Epithelial cell of prostate (primary cell): ENCODE data around the gene ZNF22.

ENCODE experiments used
- DNase-seq: peaks from one replicate; pipeline ENCODE4 v3.0.0-alpha.2; 2011; ENCODE audit warnings: low read depth, low spot score
- H3K27ac ChIP-seq: fragments of 450-650 bp; 2 replicates; pipeline ENCODE4 v1.5.1; 2017; ENCODE audit warnings: mild to moderate bottlenecking

The ZNF22 gene

DNA sequence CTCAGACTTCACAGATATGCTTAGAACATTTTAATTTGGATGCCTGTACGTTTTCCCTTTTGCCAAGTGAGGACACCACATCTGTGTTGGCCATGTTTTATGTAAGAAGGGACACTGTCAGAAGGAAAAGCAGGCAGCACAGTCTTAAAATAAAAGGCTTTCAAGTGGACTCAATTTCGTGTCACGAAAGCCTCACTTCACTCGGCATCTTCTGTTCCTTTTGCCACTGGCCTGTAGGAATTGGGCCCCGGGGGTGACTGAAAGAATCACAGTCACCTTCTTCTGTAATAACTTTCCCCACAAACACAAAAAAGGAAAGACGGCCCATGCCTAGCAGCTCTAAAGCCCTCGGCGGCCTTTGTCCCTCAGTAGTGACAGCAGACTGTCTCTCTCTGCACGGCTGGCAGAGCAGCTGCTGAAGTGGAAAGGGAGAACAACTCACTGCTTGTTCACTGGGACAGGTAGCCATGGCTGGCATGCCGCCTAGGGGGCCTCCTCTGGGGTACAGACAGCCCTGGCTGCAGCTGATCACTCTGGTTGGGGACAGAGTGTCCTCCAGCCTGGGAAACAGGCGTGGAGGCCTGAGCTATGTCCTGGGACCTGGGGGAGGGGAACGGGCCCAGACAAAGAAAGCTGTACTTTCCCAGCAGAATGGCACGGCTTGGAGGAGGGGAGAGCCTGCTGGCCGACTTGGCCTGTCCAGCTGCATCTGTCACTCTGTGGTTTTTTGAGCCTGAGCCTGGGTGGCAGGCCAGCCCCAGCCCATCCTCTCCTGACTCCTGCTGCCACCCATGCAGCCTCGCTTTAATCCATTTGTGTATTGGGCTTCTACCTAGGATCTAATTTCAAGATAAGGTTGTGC, 36.7 kb upstream of the ZNF22 start:
- DNase-seq, result no peak

DNA sequence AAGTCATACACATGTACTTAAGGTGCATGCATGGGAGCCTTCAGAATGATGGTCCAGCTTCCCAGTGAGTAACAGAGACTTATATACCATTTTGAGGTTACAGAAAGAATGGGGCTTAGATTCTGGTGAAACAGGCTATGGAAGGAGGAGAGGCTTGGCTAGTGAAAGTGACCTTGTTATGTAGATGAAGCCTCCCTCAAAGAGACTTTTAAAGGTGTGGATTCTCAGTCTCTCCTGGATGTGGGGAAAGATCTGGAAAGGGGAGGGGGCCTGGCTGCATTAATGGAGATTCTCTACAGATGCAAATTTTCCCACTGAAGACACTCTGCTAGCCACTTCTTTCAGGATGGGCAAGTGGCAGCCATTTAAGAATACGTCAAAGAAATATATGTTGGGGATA, 35.6 kb upstream of the ZNF22 start:
- DNase-seq, result no peak

More for the DNA sequence above, 36.7 kb upstream of the ZNF22 start:
- H3K27ac ChIP-seq, result no peak overlapping the region

DNA sequence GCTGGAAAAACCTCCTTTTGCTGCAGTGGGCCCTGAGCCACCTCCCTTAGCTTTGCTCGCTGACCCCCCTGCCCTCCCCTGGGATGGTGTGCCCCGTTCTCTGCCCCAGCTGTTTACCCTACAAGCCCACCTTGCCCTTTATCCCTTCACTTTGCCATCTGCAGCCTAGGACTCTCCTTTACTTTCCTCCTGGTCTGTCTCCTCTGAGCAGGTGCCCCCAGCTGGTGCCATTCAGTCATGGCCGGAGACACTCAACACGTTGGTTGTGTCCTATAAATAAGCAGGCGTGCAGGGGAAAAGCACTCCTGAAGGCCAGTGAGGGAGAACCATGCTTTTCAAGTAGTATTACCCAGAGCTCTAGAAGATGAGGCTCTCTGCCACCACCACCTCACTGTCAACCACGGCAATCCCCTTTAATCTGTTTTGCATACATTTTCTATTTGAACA, 35.0 kb upstream of the ZNF22 start:
- no peak overlapping the region for H3K27ac ChIP-seq
- DNase-seq, result no peak

More for the DNA sequence above, 35.6 kb upstream of the ZNF22 start:
- H3K27ac ChIP-seq, result no peak overlapping the region

DNA sequence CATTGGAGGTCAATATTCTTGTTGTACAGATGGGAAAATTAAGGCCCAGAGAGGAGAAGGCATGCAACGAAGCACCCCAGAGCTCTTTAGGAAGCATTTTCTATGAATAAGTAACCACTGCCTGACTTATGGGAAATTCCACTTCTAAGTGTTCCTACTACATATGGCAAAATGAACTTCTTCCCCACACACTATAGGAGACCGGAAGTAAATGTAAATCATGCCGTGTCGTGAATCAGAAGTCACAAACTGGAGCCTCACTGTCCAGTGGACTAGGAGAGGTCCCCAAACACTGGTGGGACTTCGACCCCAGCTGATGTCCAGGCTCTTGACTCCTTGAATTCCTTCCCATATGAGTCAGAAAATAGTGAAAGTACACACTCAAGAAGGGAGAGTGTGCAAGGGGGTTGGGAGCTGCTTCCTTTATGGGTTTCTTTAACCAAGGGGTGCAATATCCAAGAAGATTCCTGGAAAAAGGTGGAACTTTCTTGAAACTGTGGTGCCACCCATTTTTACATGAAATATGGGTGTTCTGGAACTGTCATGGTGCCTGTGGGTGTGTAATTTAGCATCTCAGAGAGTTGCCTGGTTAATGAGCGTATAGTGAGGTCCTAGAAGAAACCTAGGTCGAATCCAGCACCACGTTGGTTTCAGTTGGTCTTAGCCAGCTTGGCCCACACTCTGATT, 34.5 kb upstream of the ZNF22 start:
- DNase-seq, result no peak

DNA sequence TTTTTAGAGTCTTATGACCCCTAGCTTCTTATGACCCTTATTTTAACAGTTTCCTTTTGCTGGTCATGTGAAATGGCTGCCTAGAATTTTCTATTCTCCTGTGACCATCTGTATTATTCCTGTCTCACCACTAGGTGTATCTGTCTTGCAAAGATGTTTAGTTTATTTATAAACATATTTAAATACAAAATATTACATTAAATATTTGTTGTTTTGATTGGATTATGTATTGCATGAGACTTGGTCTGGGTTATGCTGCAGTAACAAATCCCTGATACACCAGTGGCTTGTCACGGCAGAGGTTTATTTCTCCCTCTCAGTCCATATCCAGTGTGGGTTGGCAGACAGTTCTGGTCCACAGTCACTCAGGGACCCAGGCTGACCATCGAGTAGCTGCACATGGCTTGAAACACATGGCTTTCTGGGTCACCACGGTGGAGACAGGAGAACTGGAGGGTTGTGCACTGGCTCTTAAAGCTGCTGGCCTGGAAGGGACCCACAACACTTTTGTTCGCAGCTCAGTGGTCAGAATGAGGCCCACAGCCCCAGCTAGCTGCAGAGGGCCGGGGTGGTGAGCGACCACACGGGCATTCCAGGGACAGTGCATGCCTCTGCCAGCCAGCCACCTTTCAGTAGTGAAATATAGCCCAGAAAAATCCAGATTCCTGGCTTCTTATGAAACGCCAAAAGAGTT, 33.8 kb upstream of the ZNF22 start:
- H3K27ac ChIP-seq, result no peak overlapping the region

More for the DNA sequence above, 34.5 kb upstream of the ZNF22 start:
- H3K27ac ChIP-seq, result no peak overlapping the region

DNA sequence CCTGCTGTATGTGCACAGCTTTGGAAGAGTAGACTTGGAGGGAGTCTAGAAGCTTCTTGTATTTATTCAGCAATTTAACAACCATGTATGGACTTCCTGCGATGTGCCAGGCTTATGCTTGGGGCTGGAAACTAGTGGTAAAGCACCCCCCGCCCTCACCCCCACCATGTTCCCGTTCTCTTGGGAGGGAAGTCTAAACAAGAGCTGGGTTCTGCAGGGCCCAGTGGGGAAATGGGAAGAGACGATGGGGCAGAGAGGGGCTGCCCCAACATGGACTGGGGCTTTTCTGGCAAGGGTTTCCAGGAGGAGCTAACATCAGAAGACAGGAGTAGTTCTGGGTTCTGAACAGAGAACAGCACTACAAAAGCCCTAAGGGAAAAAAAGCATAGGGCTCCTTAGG, 33.1 kb upstream of the ZNF22 start:
- no peak overlapping the region for H3K27ac ChIP-seq
- DNase-seq, result no peak

More for the DNA sequence above, 33.8 kb upstream of the ZNF22 start:
- no peak for DNase-seq

DNA sequence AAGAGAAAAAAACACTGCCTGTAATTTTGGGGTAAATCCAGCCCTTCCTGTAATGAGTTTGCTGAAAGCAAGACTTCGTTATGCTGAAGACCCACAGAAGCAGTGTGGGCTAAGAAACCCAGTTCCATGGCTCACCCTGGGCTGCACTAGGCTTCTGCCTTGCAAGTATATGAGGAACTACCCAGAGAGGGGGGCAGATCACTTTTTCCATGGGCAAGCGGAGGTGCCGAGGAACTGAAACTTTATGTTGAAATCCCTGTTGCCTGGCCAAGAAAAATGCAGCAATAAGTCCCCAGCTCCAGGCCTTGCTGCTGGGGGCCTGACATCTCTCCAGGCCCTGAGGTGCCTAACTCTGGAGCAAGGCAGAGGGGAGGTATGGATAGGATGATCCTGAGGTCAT, 32.6 kb upstream of the ZNF22 start:
- no peak for DNase-seq
- no peak overlapping the region for H3K27ac ChIP-seq

DNA sequence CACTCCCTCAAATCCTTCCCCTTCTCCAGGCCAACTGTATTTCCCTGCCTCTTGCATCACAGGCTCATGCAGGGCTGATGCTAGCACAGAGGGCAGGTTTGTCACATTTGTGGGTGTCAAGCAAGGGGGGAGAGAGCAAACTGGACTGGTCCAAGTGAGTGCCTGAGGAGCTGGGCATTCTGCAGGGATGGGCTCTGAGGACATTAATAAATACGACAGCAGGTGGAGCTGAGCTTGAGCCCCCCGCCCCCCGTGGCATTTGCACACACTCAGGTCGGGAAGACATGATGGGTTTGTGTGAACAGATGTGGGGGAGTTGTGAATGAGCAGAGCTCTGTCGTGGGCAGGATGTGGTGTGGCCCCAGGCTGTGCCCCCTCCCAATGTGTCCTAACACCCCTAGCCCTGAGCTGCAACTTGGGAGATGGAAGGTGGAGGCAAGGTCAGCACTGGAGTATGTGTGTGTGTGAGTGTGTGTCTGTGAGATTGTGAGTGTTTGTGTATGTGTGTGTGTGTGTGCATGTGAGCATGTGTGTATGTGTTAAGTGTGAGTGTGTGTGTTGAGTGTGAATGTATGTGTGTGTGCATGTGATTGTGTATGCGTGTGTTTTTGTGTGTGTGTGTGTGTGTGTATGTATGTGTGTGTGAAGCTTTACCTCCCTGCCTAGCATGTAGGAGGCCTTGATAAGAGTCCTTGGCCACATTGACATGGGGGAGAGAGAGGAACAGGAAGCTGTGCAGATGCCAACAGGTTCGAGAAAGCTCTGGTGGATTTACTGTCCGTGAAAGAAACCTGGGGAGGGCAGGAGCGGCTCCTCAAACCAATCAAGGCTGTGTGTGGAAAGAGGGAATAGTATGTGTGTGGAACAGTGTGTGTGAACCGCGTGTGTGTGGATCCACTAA, 32.0 kb upstream of the ZNF22 start:
- no peak for DNase-seq
- H3K27ac ChIP-seq, result no peak overlapping the region

DNA sequence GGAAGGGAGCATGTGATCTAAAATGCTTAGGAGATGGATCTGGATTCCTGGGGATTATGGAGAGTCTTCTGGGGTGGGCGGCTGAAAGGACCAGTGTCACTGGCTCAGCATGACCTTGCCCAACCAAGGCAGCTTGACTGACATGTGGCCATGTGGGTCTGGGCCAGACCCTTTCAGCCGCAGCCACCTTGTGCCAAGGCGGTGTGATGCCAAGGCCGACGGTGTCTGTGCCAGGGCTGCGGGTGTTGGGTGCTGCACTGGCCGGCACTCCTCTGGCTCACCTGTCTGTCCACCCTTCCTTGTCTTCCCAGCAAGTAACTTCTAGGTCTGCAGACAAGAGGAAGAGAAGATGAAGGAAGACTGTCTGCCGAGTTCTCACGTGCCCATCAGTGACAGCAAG, 30.9 kb upstream of the ZNF22 start:
- H3K27ac ChIP-seq, result no peak overlapping the region
- no peak for DNase-seq

DNA sequence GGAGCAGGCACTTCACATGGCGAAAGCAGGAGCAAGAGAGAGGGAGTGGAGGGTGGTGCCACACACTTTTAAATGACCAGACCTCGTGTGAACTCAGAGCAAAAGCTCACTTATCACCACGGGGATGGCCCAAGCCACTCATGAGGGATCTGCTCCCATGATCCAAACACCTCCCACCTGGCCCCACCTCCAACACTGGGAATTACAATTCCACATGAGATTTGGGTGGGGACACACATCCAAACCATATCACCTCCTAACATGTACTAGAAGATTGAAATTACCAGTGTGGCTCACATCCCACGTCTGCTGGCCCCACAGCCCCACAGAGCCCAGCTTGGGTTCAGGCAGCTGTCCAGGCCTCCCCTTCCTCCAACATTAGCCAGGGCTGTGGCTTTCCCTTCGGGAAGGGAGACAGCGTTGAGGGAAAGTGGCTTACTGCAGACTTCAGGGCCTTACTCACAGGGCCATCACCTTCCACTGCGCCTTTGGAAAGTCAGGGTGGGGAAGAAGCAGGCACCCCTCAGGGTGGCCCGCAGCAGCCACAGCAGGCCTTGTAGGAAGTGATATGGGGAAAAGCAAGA, 29.8 kb upstream of the ZNF22 start:
- H3K27ac ChIP-seq, result no peak overlapping the region

DNA sequence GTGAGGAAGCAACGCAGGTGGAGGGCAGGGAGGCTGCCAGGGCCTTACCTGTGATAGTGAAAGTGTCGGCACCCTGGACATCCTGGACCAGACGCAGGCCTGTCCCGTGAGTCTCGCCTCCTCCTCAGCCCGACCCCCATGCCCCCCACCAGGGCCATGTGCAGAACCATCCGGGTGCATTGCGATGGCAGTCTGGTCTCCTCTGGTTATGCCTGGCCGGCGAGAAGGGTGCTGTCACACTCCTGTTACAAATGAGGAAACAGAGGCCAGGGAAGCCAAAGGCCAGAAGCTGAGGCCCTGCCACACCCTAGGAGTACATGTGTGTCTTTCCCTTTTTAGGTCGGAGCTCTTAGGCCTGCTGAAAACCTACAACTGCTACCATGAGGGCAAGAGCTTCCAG, 29.3 kb upstream of the ZNF22 start:
- no peak overlapping the region for H3K27ac ChIP-seq

More for the DNA sequence above, 29.8 kb upstream of the ZNF22 start:
- DNase-seq, result no peak

DNA sequence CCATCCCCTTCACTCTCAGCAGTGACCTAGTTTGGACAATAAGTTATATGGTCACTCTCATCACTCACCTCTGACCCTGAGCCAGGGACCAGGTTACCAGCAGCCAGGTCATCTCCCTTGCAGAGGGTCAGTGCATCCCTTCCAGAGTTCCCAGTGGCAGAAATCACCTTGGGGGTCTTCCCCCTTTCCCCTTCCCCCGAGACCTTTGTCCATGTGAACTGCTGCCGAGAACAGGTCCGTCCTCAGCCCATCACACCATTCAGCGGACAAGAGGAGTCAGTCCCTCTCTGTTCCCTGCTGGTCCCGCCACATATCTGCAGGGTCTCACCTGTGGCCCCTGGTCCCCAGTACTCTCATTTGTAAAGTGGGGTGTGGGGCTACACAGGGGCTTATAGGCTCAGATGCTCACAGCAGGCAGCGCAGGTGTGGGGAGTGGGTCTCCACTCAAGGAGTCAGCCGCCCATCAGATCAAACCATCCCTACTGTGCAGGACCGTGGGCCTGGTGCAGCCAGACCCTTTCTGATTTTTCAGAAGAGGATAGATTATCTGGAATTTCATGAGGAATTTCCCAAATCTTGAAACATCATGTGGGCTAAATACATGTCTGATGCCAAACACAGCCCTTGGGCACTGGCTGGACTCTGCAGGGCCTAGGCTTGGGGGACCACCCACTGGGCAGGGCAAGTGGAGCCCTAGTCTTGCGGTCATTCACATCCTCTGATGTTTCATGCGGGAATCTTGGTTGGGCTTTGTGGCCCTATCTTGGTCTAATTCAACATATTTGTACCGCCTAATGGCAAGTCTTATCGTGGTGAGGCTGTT, 28.6 kb upstream of the ZNF22 start:
- DNase-seq, result no peak
- no peak overlapping the region for H3K27ac ChIP-seq

More for the DNA sequence above, 29.3 kb upstream of the ZNF22 start:
- DNase-seq, result no peak

DNA sequence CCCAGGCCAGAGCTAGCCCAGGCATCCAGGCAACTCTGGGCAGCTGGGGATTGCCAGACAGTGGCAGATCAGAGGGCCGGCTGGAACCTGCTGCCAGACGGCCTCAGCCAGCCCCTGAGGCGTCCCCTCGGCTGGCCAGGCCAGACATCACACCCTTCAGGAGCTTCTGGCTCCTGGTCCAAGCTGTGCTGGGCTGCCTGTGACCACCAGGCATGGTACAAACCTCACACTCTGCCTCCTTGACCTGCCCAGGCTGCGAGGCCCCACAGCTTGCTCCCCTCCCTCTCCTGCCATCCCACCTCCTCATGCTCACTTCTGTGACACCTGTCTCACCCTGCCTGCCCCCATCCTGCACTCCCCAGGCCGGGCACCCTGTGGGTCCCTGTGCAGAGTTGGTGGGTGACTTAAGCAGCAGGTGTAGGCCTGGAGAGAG, 27.8 kb upstream of the ZNF22 start:
- H3K27ac ChIP-seq, result no peak overlapping the region
- DNase-seq, result no peak

DNA sequence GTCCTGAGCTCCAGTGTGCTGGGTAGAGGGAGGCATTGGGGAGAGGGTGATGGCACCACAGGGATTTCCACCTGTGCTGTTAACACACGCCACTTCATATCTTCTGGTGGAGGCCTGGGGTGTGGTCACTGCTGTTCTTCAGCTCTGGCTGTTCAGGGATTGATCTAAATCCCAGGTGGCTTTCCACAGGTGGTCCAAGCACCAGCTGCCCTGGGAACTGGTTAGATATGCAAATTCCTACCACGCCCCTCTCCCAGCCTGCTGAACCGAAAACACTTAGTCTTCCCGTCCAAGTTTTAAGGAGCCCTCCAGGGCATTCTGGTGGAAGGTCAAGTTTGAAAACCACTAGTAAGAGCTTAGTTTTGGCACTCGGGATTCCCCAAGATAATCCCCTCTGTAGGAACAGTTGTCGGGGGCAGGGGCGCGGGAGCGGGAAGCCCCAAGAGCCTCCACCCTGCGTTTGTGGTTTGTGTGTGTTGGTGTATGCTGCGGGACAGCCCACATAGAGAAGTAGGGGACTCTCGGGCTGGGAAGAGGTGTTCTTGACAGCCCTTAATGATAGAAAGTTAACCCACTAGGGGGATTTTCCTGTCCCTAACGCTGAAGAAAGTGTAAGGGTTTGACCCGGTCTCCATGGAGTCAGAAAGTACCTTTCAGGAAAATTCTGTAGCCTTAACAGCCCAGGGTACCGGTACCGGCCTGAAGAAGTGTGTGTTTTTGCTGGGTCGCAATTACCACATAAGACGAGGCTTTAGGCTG, 27.2 kb upstream of the ZNF22 start:
- DNase-seq, result no peak
- no peak overlapping the region for H3K27ac ChIP-seq

DNA sequence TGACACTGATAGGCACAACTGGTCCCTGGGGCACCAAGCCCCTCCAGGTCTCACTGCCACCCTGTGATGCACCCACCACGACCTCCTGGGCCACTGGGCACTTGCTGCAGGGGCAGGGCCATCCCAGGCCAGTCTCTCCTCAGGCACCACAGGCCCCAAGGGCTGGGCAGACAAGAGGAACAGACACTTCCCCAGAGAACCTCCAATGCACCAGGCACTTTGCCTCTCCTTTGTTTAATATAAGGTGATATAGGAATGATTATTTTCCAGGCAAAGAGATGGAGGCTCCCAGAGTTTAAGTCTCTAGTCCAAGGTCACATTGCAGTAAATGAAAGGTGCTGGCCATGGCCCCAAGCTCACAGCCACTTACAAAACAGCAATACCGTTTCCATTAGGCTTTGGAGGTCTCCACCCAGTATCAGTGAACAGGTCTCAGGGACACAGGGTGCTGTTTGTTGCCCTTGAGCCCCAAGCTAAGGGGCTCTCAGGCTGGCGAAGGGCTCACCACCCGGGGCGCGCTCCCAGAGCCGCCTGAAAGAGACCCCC, 26.6 kb upstream of the ZNF22 start:
- no peak for DNase-seq
- H3K27ac ChIP-seq, result no peak overlapping the region

DNA sequence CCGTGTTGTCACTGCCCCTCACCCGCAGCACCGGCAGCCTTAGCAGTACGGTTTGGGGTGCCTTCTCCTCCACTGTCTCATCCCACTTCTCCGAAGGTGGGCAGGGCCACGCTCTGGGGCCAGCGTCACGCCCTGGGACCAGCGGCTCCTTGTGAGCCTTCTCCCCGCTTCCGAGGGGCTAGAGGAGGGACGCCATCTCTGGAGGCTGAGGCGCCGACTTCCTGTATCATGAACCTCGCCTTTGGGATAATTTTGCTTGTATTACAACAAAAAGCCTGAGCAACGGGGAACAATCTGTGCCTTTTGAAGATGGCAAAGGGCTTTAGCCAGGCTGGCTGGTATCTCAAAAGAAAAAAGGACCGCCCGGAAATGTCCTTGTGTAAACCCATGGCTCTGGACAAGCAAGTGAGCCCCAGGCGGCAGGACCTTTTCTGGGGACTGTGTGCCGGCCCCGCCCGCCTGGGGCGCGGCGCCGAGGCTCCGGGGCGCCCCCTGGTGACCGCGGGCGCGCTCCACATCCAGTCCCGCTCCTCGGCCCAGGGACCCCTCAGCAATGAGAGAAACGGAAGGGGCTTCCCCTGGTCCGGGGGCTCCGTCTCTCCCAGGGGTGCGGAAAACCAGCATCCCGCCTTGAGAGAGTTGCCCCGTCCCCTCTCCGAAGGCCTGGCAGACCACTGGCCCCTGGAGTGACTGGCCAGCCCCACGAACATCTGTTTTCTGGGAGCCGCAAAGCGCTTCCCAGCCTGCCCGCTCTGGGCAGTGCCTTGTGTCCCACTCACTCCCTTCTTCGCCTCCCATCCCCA, 25.9 kb upstream of the ZNF22 start:
- no peak for DNase-seq
- H3K27ac ChIP-seq, result no peak overlapping the region
